Stomach (tissue), 9 donors: ENCODE results near the gene RANBP3. TPM values are rescaled to one million over a fixed set of nuclear protein-coding genes. Genes with fewer than 3 reads are reported as not detected.

ENCODE experiments used
- DNase-seq, 2 donors: peaks; one replicate each; pipeline versions ENCODE4 v3.0.0 to v3.0.0-alpha.2; 2013 to 2019
- H3K27ac ChIP-seq, 5 donors: fragments of 200-600 bp in 4 of 5; sonication (generic) in 4 of 5; one replicate each; pipeline ENCODE4 v1.5.1; 2013 to 2019; ENCODE audit warnings: mild to moderate bottlenecking in 1 of 5, moderate library complexity in 1 of 5
- H3K27me3 ChIP-seq, 3 donors: fragments of 200-600 bp; sonication (generic); one replicate each; pipeline ENCODE4 v1.5.1; 2017 to 2019; ENCODE audit warnings: mixed run types in 1 of 3
- H3K36me3 ChIP-seq, 4 donors: fragments of 200-600 bp; sonication (generic); 1 replicate in 3 of 4; 2 replicates in 1 of 4; pipeline ENCODE4 v1.5.1; 2016 to 2019
- H3K4me1 ChIP-seq, 4 donors: fragments of 200-600 bp; sonication (generic); one replicate each; pipeline ENCODE4 v1.5.1; 2016 to 2019
- H3K4me3 ChIP-seq, 4 donors: fragments of 200-600 bp; sonication (generic) in 3 of 4; one replicate each; pipeline ENCODE4 v1.5.1; 2016 to 2019; ENCODE audit warnings: mild to moderate bottlenecking in 1 of 4
- H3K9me3 ChIP-seq, 4 donors: fragments of 200-600 bp; sonication (generic); one replicate each; pipeline ENCODE4 v1.5.1; 2016 to 2019
- EP300 ChIP-seq: sonication (generic); formaldehyde crosslinking; IDR thresholded peaks from one replicate; pipeline ENCODE4 v1.6.1; 2017; ENCODE audit warnings: antibody characterized with exemption
- POLR2A ChIP-seq, 4 donors: fragments of 450-650 bp; IDR thresholded peaks; one replicate each; pipeline ENCODE4 v1.6.1; 2016; ENCODE audit warnings: antibody characterized with exemption in 4 of 4, control low read depth in 2 of 4, mild to moderate bottlenecking in 1 of 4, moderate library complexity in 1 of 4
- POLR2AphosphoS5 ChIP-seq, 3 donors: sonication (generic); formaldehyde crosslinking; IDR thresholded peaks; one replicate each; pipeline ENCODE4 v1.6.1; 2016; ENCODE audit warnings: antibody characterized with exemption in 3 of 3
- WGBS, 5 donors: extraction: QIAGEN DNeasy Blood & Tissue Kit in 3 of 5; methylation state at CpG; one replicate each; pipeline versions ENCODE4 v1.1.5 to v1.1.7; 2013 to 2018; 5-methylcytosine and 5-hydroxymethylcytosine counted together
- intact Hi-C: fragments of 100-400 bp; cut with DNase I; formaldehyde crosslinking; loops from one replicate; pipeline ENCODE4 v1.15.1; 2023; ENCODE audit warnings: low total_unique reads
- polyA plus RNA-seq, 3 donors: library from polyadenylated mRNA; stranded (reverse); fragments of 200-250 nt; gene quantifications; one replicate each; pipeline ENCODE4 v1.2.3, GENCODE V29; 2013
- total RNA-seq, 5 donors: library from RNA; depleted of rRNA; stranded (reverse); fragments of >200 nt; gene quantifications; one replicate each; pipeline versions ENCODE4 v1.1.0 to v1.2.3, GENCODE V29; 2014 to 2016
- TF ChIP-seq, protein P1 (sequence below), 7 experiments: fragments of 450-650 bp in 4 of 7; fragments of 200-600 bp in 3 of 7; sonication (generic) in 3 of 7; IDR thresholded peaks; one replicate each; pipeline ENCODE4 v1.5.1; 2016 to 2019; ENCODE audit warnings: antibody characterized with exemption in 7 of 7, control low read depth in 2 of 7, mild to moderate bottlenecking in 1 of 7
- donor health status: healthy with polysubstance abuse.
- donor health status: Bipolar disorder and iron deficiency.
- donor health status: healthy.

Gene RANBP3
- total and polyA plus RNA-seq, 8 donors: 27.7 to 235 (median 39.2) TPM

DNA sequence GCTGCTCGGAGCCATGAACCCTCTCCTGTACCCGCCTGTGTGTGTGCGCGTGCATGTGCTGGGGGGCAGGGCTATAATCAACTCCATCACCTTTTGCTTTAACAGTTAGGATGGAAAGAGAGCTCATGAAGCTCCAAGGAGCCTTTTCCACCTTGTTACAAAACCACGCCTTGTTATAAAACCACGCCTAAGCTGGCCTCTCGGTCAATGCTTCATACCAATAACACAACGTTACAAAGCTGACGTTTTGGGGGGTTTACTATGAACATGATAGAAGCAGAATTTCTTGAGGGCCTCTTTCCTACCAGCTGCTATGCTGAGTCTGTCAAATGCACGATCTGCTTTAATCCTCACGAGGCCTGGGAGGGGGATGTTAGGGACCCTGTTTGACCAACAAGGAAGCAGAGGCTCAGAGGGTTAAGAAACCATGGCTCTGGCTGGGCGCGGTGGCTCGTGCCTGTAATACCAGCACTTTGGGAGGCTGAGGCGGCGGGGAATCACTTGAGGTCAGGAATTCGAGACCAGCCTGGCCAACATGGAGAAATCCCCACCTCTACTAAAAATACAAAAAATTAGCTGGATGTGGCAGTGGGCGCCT, 52.0 kb downstream of the RANBP3 start:
- Histone ChIP-seq H3K4me1 (peaks cover 0 to 57% (median 26%) of the 10 kb centered on the region in 4 donors), H3K4me3 (no peak overlapping the region), H3K36me3 (peaks cover 83 to 100% (median 100%) of the 10 kb centered on the region in 4 donors), H3K9me3 (no peaks in the 10 kb centered on the region), H3K27me3 (no peaks in the 10 kb centered on the region), H3K27ac (peak overlapping the region in 4 of 5 donors; percentile 64 to 79 (median 72))
- intact Hi-C loops: no loop called here
- no peak for DNase-seq
- WGBS, 5 donors: 81 to 92% (median 85%) methylated on average over 18 of the region's 18 CpGs
- TF ChIP-seq EP300 (no peak), POLR2AphosphoS5 (IDR thresholded peaks at IDR 0.05) (no peak), POLR2A (IDR thresholded peaks at IDR 0.05) (no peak)
- TF ChIP-seq, protein P1, sequence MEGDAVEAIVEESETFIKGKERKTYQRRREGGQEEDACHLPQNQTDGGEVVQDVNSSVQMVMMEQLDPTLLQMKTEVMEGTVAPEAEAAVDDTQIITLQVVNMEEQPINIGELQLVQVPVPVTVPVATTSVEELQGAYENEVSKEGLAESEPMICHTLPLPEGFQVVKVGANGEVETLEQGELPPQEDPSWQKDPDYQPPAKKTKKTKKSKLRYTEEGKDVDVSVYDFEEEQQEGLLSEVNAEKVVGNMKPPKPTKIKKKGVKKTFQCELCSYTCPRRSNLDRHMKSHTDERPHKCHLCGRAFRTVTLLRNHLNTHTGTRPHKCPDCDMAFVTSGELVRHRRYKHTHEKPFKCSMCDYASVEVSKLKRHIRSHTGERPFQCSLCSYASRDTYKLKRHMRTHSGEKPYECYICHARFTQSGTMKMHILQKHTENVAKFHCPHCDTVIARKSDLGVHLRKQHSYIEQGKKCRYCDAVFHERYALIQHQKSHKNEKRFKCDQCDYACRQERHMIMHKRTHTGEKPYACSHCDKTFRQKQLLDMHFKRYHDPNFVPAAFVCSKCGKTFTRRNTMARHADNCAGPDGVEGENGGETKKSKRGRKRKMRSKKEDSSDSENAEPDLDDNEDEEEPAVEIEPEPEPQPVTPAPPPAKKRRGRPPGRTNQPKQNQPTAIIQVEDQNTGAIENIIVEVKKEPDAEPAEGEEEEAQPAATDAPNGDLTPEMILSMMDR (IDR thresholded peaks at IDR 0.05): no peak

DNA sequence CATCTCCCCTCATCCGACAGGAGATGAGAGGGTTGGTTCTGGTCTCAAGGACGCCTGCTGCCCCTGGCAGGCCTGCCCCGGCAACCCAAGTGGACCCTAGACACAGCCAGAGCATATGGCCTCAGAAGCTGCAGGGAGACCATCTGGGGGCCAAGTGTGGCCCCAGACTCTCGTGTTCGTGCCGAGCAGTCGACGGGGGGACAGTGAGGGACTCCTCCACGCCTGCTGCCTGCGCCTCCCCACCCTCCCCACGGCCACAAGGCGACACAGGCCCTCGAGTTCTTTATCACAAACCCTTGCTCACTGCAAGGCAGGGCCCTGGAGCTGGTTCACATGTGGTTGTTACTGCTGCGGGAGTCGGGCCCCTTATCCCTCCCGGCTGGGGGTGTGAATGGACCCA, 54.6 kb downstream of the RANBP3 start:
- no peak for TF ChIP-seq POLR2AphosphoS5 (IDR thresholded peaks at IDR 0.05)
- no peaks in the 10 kb centered on the region for H3K27me3 ChIP-seq
- no peaks in the 10 kb centered on the region for H3K9me3 ChIP-seq
- peak overlapping the region in 1 of 5 donors; percentile 79 for H3K27ac ChIP-seq
- peaks cover 89 to 100% (median 100%) of the 10 kb centered on the region in 4 donors for H3K36me3 ChIP-seq
- intact Hi-C loops: no loop called here
- 89 to 99% (median 92%) methylated on average over 10 to 16 of the region's 16 CpGs for WGBS, 5 donors
- no peak overlapping the region for H3K4me3 ChIP-seq
- no peak for DNase-seq
- peaks cover 0 to 34% (median 21%) of the 10 kb centered on the region in 4 donors for H3K4me1 ChIP-seq

GRCh38 chr19:5922161-5922545, 55.8 kb downstream of the RANBP3 start:
- TF ChIP-seq EP300 (no peak), POLR2A (IDR thresholded peaks at IDR 0.05) (no peak), POLR2AphosphoS5 (IDR thresholded peaks at IDR 0.05) (no peak)
- TF ChIP-seq, protein P1 (IDR thresholded peaks at IDR 0.05): no peak
- no peaks in the 10 kb centered on the region for H3K9me3 ChIP-seq
- H3K4me1 ChIP-seq: peaks cover 0 to 22% (median 14%) of the 10 kb centered on the region in 4 donors
- H3K36me3 ChIP-seq: peaks cover 89 to 100% (median 100%) of the 10 kb centered on the region in 4 donors
- H3K27ac ChIP-seq: peak overlapping the region in 2 of 5 donors; percentile 41 to 54
- intact Hi-C loops: no loop called here
- no peak for DNase-seq
- WGBS, 5 donors: 90 to 94% (median 92%) methylated on average over 12 of the region's 12 CpGs
- no peak overlapping the region for H3K4me3 ChIP-seq
- H3K27me3 ChIP-seq: no peaks in the 10 kb centered on the region

GRCh38 chr19:5921516-5922160, 56.3 kb downstream of the RANBP3 start:
- intact Hi-C loops: no loop called here
- no peak overlapping the region for H3K4me3 ChIP-seq
- TF ChIP-seq EP300 (no peak), POLR2A (IDR thresholded peaks at IDR 0.05) (no peak), POLR2AphosphoS5 (IDR thresholded peaks at IDR 0.05) (no peak)
- TF ChIP-seq, protein P1 (IDR thresholded peaks at IDR 0.05): no peak
- no peaks in the 10 kb centered on the region for H3K9me3 ChIP-seq
- H3K27me3 ChIP-seq: no peaks in the 10 kb centered on the region
- peaks cover 90 to 100% (median 100%) of the 10 kb centered on the region in 4 donors for H3K36me3 ChIP-seq
- H3K27ac ChIP-seq: peak overlapping the region in 2 of 5 donors; percentile 41 to 54
- H3K4me1 ChIP-seq: peaks cover under 1 to 18% (median 11%) of the 10 kb centered on the region in 4 donors
- DNase-seq: no peak
- 84 to 88% (median 87%) methylated on average over 21 of the region's 21 CpGs for WGBS, 5 donors
